SU-DHL-6 (cell line): ENCODE results near the gene MRPL51.

Experiments
- H2AFZ ChIP-seq: fragments of 200-600 bp; sonication (generic); 2 replicates; pipeline ENCODE4 v1.6.1; 2014; ENCODE audit warnings: low read depth, mild to moderate bottlenecking, moderate library complexity, mixed read lengths, antibody characterized with exemption, low read length; ENCODE audit not compliant: severe bottlenecking
- H3F3A ChIP-seq: fragments of 200-600 bp; shearing (Covaris generic); 2 replicates; pipeline ENCODE4 v1.6.0; 2016; ENCODE audit warnings: antibody characterized with exemption, mild to moderate bottlenecking; ENCODE audit not compliant: insufficient read depth
- H3K27ac ChIP-seq: fragments of 200-600 bp; sonication (generic); 2 replicates; pipeline ENCODE4 v1.5.1; 2016; ENCODE audit warnings: low read depth, mild to moderate bottlenecking, low read length, moderate library complexity, mixed read lengths
- H3K27me3 ChIP-seq: fragments of 200-600 bp; sonication (generic), shearing (Covaris generic); 2 replicates; pipeline ENCODE4 v1.6.0; 2014; ENCODE audit warnings: mild to moderate bottlenecking, low read length
- H3K36me3 ChIP-seq: fragments of 200-600 bp; sonication (generic); 2 replicates; pipeline ENCODE4 v1.6.1; 2014; ENCODE audit warnings: mild to moderate bottlenecking, low read length, mixed read lengths
- H3K4me2 ChIP-seq: fragments of 300-600, 200-600 bp; shearing (Covaris generic), sonication (generic); 2 replicates; pipeline ENCODE4 v1.6.0; 2014; ENCODE audit warnings: low read length, low read depth, mild to moderate bottlenecking; ENCODE audit not compliant: poor library complexity, severe bottlenecking
- H3K4me3 ChIP-seq: fragments of 200-600 bp; sonication (generic); 2 replicates; pipeline ENCODE4 v1.5.1; 2014; ENCODE audit warnings: antibody characterized with exemption, low read length, mild to moderate bottlenecking, mixed read lengths; ENCODE audit not compliant: insufficient read depth, poor library complexity, severe bottlenecking
- H3K79me2 ChIP-seq: fragments of 200-600 bp; sonication (generic); 2 replicates; pipeline ENCODE4 v1.6.1; 2014; ENCODE audit warnings: mild to moderate bottlenecking, low read length, moderate library complexity; ENCODE audit not compliant: insufficient read depth
- H3K9ac ChIP-seq: fragments of 200-600 bp; sonication (generic); 2 replicates; pipeline ENCODE4 v1.7.0; 2014; ENCODE audit warnings: mild to moderate bottlenecking, low read length
- H3K9me2 ChIP-seq: fragments of 200-600 bp; sonication (generic); replicated peaks from 2 replicates; pipeline ENCODE4 v1.6.1; 2014; ENCODE audit warnings: low read length; ENCODE audit not compliant: insufficient read depth
- H3K9me3 ChIP-seq: fragments of 200-600 bp; sonication (generic); 2 replicates; pipeline ENCODE4 v1.6.1; 2014; ENCODE audit warnings: low read length, mixed read lengths; ENCODE audit not compliant: insufficient read depth
- H4K20me1 ChIP-seq: fragments of 200-600 bp; sonication (generic); 2 replicates; pipeline ENCODE4 v1.6.1; 2014; ENCODE audit warnings: low read depth, mild to moderate bottlenecking, antibody characterized with exemption, low read length, moderate library complexity, mixed read lengths
- CTCF ChIP-seq: fragments of 200-600 bp; sonication (generic); IDR thresholded peaks from one replicate; pipeline ENCODE4 v1.5.1; 2017; ENCODE audit warnings: antibody characterized with exemption, mild to moderate bottlenecking, low read length, moderate library complexity; ENCODE audit not compliant: insufficient read depth, poor library complexity, severe bottlenecking
- EZH2phosphoT487 ChIP-seq: fragments of 200-600 bp; sonication (generic), shearing (Covaris generic); conservative IDR thresholded peaks from 2 replicates; pipeline ENCODE4 v1.6.1; 2018; ENCODE audit warnings: mild to moderate bottlenecking, antibody characterized with exemption, low read length, moderate library complexity, mixed read lengths

Gene MRPL51

DNA sequence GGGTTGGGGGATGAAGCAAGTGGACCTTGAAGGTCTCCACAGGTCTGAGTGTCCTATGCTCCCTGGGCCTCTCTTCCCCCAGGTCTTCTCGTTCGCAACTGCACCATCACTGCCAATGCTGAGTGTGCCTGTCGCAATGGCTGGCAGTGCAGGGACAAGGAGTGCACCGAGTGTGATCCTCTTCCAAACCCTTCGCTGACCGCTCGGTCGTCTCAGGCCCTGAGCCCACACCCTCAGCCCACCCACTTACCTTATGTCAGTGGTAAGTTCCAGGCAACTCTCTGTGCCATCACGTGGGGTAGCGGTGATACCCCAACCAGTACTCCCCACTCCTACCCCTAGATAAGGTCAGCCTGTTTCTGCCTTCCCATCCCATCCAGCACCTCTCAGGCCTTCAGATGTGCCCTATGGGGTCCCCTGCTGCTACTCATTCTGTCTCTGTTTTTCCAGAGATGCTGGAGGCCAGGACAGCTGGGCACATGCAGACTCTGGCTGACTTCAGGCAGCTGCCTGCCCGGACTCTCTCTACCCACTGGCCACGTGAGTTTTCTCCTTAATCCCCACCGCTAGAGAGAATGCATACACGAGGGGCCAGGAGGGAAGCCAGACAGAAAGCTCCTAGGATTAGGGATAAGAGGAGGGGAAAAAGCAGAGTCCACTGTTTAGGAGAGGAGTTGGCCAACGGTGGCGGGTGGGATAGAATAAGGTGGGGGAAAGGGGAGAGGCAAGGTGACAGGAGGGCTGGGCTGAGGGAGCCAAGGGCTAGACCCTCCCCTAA, 42.8 kb downstream of the MRPL51 start:
- Histone ChIP-seq H4K20me1 (no peaks in the 10 kb centered on the region), H3K9me2 (no peaks in the 10 kb centered on the region), H3K9me3 (no peaks in the 10 kb centered on the region), H3K27me3 (no peaks in the 10 kb centered on the region), H3K36me3 (no peaks in the 10 kb centered on the region), H3K9ac (peak overlapping the region; percentile 57; the same call in 1 of the 2 replicates), H3K27ac (peak overlapping the region; percentile 87), H3F3A (peaks cover 57% of the 10 kb centered on the region), H3K4me3 (no peak overlapping the region), H3K4me2 (peak overlapping the region; percentile 63), H3K79me2 (peaks cover 13% of the 10 kb centered on the region), H2AFZ (no peak overlapping the region)
- TF ChIP-seq CTCF (no peak), EZH2phosphoT487 (no peak)

DNA sequence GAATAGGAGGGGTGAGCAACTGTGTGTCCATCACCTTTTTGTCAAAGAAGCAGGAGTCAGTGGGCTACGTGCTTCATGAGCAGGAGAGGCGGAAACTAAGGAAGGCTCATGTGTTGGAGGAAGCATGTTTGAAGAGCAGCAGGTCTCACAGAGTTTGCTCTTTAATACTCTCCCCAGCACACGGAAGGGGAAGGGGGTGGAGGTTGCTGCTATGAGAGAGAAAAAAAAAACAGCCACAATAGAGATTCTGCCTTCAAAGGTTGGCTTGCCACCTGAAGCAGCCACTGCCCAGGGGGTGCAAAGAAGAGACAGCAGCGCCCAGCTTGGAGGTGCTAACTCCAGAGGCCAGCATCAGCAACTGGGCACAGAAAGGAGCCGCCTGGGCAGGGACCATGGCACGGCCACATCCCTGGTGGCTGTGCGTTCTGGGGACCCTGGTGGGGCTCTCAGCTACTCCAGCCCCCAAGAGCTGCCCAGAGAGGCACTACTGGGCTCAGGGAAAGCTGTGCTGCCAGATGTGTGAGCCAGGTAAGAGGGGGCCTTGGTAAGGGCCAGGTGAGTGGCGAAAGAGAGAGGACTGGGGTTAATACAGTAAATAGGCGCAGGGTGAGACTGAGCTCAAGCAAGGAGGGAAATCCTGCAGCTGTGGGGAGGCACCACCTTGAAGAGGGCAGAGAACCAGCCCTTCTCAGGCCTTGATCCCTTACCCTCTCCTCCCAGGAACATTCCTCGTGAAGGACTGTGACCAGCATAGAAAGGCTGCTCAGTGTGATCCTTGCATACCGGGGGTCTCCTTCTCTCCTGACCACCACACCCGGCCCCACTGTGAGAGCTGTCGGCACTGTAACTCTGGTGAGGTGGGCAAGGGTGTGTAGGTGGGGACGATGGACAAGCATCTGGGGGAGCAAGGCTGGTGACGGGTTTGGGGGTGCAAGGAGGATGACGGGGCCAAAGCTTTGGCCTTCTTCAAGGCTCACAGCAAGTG, 48.1 kb downstream of the MRPL51 start, which contains the start of gene CD27:
Gene CD27, plus strand, starts transcription at position 252 of the 985 bp plus-strand sequence. Its CDS starts 141 bp downstream, at position 393.
- H3K79me2 ChIP-seq, result peaks cover 19% of the 10 kb centered on the region
- H3K36me3 ChIP-seq, result no peaks in the 10 kb centered on the region
- no peaks in the 10 kb centered on the region for H3K27me3 ChIP-seq
- no peaks in the 10 kb centered on the region for H3K9me3 ChIP-seq
- H3K4me2 ChIP-seq, result peak within 1 kb of the TSS; percentile 83
- no peaks in the 10 kb centered on the region for H4K20me1 ChIP-seq
- H3K27ac ChIP-seq, result peak within 1 kb of the TSS; percentile 95
- no peaks in the 10 kb centered on the region for H3K9me2 ChIP-seq
- peak within 1 kb of the TSS; percentile 91 for H3K9ac ChIP-seq
- H2AFZ ChIP-seq, result no peak within 1 kb of the TSS
- H3F3A ChIP-seq, result peaks cover 71% of the 10 kb centered on the region
- peak within 1 kb of the TSS; percentile 75 for H3K4me3 ChIP-seq
- TF ChIP-seq EZH2phosphoT487 (no peak), CTCF (no peak)

- peak overlapping the region; percentile 75 for H3K4me3 ChIP-seq
- H3K36me3 ChIP-seq, result no peaks in the 10 kb centered on the region
- no peaks in the 10 kb centered on the region for H3K9me3 ChIP-seq
- no peaks in the 10 kb centered on the region for H3K27me3 ChIP-seq
- no peak overlapping the region for H2AFZ ChIP-seq
- peak overlapping the region; percentile 83 for H3K4me2 ChIP-seq
- peaks cover 73% of the 10 kb centered on the region for H3F3A ChIP-seq
- H3K9ac ChIP-seq, result peak overlapping the region; percentile 91
- no peak for TF ChIP-seq EZH2phosphoT487
- TF ChIP-seq CTCF, result no peak
- peak overlapping the region; percentile 95 for H3K27ac ChIP-seq
- no peaks in the 10 kb centered on the region for H3K9me2 ChIP-seq
- peaks cover 19% of the 10 kb centered on the region for H3K79me2 ChIP-seq
- H4K20me1 ChIP-seq, result no peaks in the 10 kb centered on the region
These were observed 49.0 kb downstream of the MRPL51 start for GRCh38 chr12:6444031-6444430.
